LNCaP clone FGC (cell line): Measurements from ENCODE around the gene EMILIN2.

Experiments
- DNase-seq: peaks from one replicate; pipeline ENCODE4 v3.0.0-alpha.2; 2011; ENCODE audit warnings: low read depth
- H3K4me3 ChIP-seq: 2 replicates; pipeline ENCODE4 v1.5.1; 2011; ENCODE audit warnings: mild to moderate bottlenecking, low read depth, low read length, control low read depth
- TF ChIP-seq, protein P1 (sequence below): IDR thresholded peaks from 2 replicates; pipeline ENCODE4 v1.5.1; 2012; ENCODE audit warnings: mild to moderate bottlenecking; ENCODE audit not compliant: control insufficient read depth, insufficient read depth; ENCODE audit errors: extremely low read depth

Gene EMILIN2

DNA sequence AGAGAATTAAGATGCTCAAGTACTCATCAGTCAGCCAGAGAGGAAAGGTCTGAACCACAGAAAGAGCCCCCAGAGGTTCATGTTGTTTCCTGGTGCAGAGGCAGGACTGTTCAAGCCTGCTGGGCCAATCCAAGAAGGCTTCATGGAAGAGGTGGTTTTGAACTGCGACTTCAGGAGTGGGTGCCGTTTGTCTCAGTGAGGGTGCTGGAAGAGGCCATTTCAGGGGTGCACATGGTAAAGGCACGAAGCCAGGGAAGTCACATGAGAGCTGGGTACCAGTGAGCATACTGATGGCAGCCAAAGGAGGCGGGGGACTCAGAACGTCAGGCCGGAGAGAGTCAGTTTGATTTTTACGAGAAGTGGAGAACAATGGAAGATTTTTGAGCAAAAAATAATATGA is 55.5 kb downstream of the EMILIN2 start:
- TF ChIP-seq, protein P1, sequence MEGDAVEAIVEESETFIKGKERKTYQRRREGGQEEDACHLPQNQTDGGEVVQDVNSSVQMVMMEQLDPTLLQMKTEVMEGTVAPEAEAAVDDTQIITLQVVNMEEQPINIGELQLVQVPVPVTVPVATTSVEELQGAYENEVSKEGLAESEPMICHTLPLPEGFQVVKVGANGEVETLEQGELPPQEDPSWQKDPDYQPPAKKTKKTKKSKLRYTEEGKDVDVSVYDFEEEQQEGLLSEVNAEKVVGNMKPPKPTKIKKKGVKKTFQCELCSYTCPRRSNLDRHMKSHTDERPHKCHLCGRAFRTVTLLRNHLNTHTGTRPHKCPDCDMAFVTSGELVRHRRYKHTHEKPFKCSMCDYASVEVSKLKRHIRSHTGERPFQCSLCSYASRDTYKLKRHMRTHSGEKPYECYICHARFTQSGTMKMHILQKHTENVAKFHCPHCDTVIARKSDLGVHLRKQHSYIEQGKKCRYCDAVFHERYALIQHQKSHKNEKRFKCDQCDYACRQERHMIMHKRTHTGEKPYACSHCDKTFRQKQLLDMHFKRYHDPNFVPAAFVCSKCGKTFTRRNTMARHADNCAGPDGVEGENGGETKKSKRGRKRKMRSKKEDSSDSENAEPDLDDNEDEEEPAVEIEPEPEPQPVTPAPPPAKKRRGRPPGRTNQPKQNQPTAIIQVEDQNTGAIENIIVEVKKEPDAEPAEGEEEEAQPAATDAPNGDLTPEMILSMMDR, result no peak
- no peak for DNase-seq
- no peak overlapping the region for H3K4me3 ChIP-seq

DNA sequence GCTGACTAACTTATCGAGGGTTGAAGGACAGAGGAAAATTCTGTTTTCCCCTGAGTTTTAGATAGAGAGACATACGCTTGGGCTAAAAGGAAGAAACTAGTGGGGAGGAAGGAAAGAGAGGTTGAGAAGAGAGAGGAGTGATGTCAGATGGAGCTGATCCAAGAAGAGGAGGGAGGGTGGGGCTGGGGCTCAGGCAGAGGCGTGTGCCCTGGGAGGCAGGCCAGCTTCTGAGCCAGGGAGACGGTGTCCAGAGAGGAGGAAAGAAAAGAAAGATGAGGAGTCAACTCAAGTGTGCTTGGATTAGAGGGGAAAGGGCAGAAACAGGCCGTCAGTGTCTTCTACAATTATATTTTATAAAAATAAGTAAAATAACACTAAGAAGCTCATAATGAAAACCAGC is 56.2 kb downstream of the EMILIN2 start:
- peak; percentile 7 for DNase-seq
- TF ChIP-seq, protein P1, result no peak
- no peak overlapping the region for H3K4me3 ChIP-seq

DNA sequence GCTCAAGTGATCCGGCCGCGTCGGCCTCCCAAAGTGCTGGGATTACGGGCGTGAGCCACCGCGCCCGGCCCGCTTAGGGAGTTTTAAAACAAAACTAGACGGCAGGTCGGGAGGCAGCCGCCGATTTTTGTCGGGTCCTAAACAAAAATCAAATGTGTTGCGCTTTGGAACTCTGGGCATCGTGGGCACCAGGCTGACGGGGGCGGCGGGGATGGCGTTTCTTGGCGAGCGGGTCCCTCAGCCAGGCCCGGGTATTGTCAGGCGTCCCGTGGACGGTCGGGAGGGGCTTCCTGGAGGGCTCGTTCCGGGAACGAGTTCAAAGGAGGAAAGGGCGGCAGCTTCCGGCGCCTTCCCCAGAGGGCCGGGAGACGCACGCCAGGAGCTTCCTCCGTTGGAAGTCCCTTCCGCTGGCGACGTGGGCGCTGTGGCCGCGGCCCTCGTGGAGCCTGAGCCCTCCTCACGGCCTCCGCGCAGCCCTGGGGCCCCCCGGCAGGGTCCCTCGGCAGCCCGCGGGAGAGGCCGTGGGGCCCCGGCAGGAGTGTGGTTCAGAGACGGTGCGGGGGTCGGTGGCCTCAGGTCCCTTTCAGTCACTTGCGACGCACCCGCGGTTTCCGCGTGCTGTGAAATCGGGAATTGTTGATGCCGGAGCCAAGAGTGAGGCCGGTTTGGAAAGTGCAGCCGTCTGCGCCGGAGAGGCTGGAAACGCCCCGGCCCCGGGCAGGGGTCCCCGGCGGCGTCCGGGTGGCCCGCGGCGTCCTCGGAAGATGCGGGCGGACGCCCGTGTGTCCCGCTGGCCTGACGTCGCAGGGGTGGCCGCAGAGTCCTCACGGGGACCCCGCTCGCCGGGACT is 59.3 kb downstream of the EMILIN2 start:
- TF ChIP-seq, protein P1, result no peak
- DNase-seq, result no peak
- no peak overlapping the region for H3K4me3 ChIP-seq

DNA sequence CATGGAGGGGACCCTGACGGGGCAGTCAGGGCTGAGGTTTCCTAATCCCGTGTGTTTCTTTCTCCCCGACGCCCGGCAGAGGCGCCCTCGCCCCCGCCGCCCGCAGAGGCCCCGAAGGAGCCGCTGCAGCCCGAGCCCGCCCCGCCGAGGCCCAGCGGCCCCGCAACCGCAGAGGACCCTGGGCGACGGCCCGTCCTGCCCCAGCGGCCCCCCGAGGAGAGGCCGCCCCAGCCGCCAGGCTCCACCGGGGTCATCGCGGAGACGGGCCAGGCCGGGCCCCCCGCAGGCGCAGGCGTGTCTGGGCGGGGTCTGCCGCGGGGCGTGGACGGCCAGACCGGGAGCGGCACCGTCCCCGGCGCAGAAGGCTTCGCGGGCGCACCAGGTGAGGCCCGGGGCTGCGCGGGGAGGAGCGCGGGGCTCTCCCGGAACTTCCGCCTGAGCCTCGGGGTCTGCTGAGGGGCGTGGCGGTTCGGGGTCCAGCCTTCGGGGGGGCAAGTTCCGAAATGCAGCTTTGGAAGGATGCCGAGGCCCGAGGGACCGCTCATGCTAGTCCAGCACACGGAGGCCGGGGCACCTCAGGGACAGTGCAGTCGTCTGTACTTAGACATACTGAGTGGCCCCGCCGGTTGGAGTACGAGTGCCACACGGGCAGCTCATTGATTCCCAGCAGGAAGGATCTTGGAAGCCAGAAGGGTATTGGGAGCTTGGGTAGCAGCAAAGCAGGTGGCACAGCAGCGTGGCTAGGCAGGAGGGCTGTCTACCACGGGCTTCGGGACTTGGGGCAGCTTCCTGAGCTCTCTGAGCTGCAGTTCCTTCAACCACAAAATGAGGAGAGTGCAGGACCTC is 60.1 kb downstream of the EMILIN2 start:
- no peak overlapping the region for H3K4me3 ChIP-seq
- TF ChIP-seq, protein P1, result no peak
- DNase-seq, result no peak

DNA sequence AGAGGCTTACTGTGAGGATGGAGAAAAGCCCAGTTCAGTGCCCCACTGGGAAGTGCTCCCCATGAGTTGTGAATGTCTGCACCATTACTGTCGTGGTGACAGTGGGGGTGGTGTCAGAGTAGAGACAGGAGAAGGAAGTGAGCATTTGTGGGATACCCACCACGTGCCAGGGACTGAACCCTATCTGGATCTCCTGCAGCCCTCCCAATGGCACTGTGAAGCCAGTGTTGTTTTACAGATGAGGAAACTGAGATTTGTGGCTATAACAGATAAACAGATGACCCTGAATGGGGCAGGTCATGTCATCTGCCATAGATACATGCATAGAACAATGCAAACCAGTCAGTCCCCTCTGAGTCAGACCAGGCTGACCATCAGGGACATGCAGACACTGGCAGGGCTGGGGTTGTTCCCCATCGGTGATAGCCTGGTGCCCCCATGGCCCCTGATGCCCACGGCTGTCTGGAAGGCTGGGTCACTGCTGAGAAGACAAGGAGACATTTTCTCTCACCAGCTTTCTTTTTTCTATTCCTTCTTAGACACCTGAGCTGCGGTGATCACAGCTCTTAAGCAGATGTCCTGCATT is 60.8 kb downstream of the EMILIN2 start:
- no peak overlapping the region for H3K4me3 ChIP-seq
- no peak for DNase-seq
- TF ChIP-seq, protein P1, result no peak

DNA sequence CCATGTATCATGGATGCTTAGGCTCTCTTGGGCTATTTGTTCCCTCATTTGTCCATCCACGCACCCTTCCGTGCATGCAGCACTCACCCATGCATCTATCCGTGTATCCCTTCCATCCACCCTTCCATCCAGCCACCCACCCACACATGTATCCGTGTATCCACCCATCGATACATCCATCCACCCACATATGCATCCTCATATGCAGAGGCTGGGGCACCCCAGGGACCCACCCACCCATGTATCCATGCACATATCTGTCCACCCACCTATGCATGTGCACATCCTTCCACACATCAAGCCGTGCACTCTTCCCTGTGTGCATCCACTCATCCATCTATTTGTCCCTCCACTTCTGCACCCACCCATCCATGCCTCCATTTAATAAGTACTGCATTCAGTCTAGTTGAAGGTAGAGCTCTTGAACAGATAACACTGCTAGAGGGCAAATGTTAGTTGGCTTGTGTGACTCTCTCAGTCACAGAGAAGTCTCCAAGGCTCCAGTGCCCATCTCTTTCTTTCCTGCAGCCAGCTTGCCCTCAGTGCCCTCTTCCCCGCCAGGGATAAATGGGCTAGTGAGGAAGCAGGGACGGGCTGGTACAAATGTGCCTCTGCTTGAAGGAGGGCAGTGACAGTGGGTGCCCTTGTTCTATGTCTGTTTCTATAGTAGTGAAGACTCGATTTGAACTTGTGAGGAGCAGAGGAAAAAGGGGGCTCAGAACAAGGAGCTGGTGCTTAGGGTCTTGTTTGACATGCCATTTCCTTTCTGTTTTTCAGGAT is 61.5 kb downstream of the EMILIN2 start:
- no peak overlapping the region for H3K4me3 ChIP-seq
- no peak for DNase-seq
- TF ChIP-seq, protein P1, result no peak
